GM23338 (cell line): ENCODE results near the gene BCAS3. TPM values are rescaled to one million over a fixed set of nuclear protein-coding genes. Genes with fewer than 3 reads are reported as not detected.

Source experiments
- ATAC-seq: fragments of 200-7000 bp; cut with Tn5 transposase; 3 replicates; pipeline ENCODE4 v1.9.1; 2020
- DNase-seq: peaks from one replicate; pipeline ENCODE4 v3.0.0-alpha.2; 2015; ENCODE audit warnings: low spot score
- H2AFZ ChIP-seq: fragments of 200-600 bp; sonication (generic); 2 replicates; pipeline ENCODE4 v1.8.0; 2016; ENCODE audit warnings: antibody characterized with exemption, mild to moderate bottlenecking, moderate library complexity
- H3F3A ChIP-seq: fragments of 200-600 bp; sonication (generic); replicated peaks from 2 replicates; pipeline ENCODE4 v1.8.0; 2017; ENCODE audit warnings: antibody characterized with exemption, mixed run types, low read depth
- H3K27ac ChIP-seq: fragments of 200-600 bp; sonication (generic); 2 replicates; pipeline ENCODE4 v1.6.1; 2016; ENCODE audit warnings: low read depth
- H3K27me3 ChIP-seq: fragments of 200-600 bp; sonication (generic); 2 replicates; pipeline ENCODE4 v1.8.0; 2016; ENCODE audit warnings: mild to moderate bottlenecking, mixed run types, moderate library complexity; ENCODE audit not compliant: insufficient read depth
- H3K36me3 ChIP-seq: fragments of 200-600 bp; sonication (generic); 2 replicates; pipeline ENCODE4 v1.8.0; 2016; ENCODE audit warnings: mild to moderate bottlenecking; ENCODE audit not compliant: insufficient read depth
- H3K4me1 ChIP-seq: fragments of 200-600 bp; sonication (generic); 2 replicates; pipeline ENCODE4 v1.8.0; 2016; ENCODE audit warnings: mild to moderate bottlenecking, moderate library complexity; ENCODE audit not compliant: insufficient read depth
- H3K4me2 ChIP-seq: fragments of 200-600 bp; sonication (generic); 2 replicates; pipeline ENCODE4 v1.7.1; 2017; ENCODE audit warnings: mixed run types
- H3K4me3 ChIP-seq: fragments of 200-600 bp; sonication (generic); 2 replicates; pipeline ENCODE4 v1.6.1; 2016; ENCODE audit warnings: mixed run types
- H3K79me2 ChIP-seq: fragments of 200-600 bp; sonication (generic); replicated peaks from 2 replicates; pipeline ENCODE4 v1.8.0; 2017; ENCODE audit warnings: mild to moderate bottlenecking; ENCODE audit not compliant: insufficient read depth
- H3K9me2 ChIP-seq: fragments of 200-600 bp; sonication (generic); 2 replicates; pipeline ENCODE4 v1.8.0; 2017; ENCODE audit not compliant: insufficient read depth
- H4K20me1 ChIP-seq: fragments of 200-600 bp; sonication (generic); replicated peaks from 2 replicates; pipeline ENCODE4 v1.8.0; 2017; ENCODE audit warnings: mild to moderate bottlenecking; ENCODE audit not compliant: insufficient read depth
- H3K27ac Mint-ChIP-seq: 2 replicates; pipeline ENCODE4 v1.8.0; 2020; ENCODE audit warnings: inconsistent platforms, mild to moderate bottlenecking, moderate library complexity, mixed read lengths
- H3K27me3 Mint-ChIP-seq: 3 replicates; pipeline ENCODE4 v1.8.0; 2022; ENCODE audit warnings: low read depth, mild to moderate bottlenecking, moderate library complexity, mixed read lengths, inconsistent platforms; ENCODE audit not compliant: insufficient read depth, poor library complexity
- H3K36me3 Mint-ChIP-seq: 3 replicates; pipeline ENCODE4 v1.8.0; 2021; ENCODE audit warnings: low read depth, mild to moderate bottlenecking, inconsistent platforms, moderate library complexity, mixed read lengths
- H3K4me1 Mint-ChIP-seq: 3 replicates; pipeline ENCODE4 v1.8.0; 2020; ENCODE audit warnings: mild to moderate bottlenecking, inconsistent platforms, mixed read lengths
- H3K4me3 Mint-ChIP-seq: 3 replicates; pipeline ENCODE4 v1.8.0; 2021; ENCODE audit warnings: moderate library complexity, mild to moderate bottlenecking, inconsistent platforms, mixed read lengths
- H3K9me3 Mint-ChIP-seq: 3 replicates; pipeline ENCODE4 v1.8.0; 2020; ENCODE audit warnings: moderate library complexity, mild to moderate bottlenecking, inconsistent platforms, mixed read lengths
- EZH2 ChIP-seq: fragments of 200-600 bp; sonication (generic); IDR thresholded peaks from one replicate; pipeline ENCODE4 v1.8.0; 2017; ENCODE audit warnings: antibody characterized with exemption, mild to moderate bottlenecking, low read depth; ENCODE audit not compliant: unreplicated experiment
- EZH2phosphoT487 ChIP-seq: fragments of 200-600 bp; sonication (generic); IDR thresholded peaks from one replicate; pipeline ENCODE4 v1.8.1; 2018; ENCODE audit warnings: antibody characterized with exemption; ENCODE audit not compliant: unreplicated experiment
- JUNB ChIP-seq: IDR thresholded peaks from one replicate; pipeline ENCODE4 v1.6.1; 2016; ENCODE audit warnings: antibody characterized with exemption; ENCODE audit not compliant: unreplicated experiment
- NANOG ChIP-seq: IDR thresholded peaks from 2 replicates; pipeline ENCODE4 v1.6.1; 2016; ENCODE audit warnings: antibody characterized with exemption, borderline replicate concordance
- ZNF114 ChIP-seq: fragments of 250-450 bp; sonication (Bioruptor Pico); IDR thresholded peaks from 2 replicates; pipeline ENCODE4 v1.5.0; 2020; ENCODE audit warnings: mild to moderate bottlenecking, moderate library complexity
- ZNF331 ChIP-seq: fragments of 250-450 bp; sonication (Bioruptor Pico); IDR thresholded peaks from 2 replicates; pipeline ENCODE4 v1.5.0; 2020; ENCODE audit warnings: low read depth, mild to moderate bottlenecking, moderate library complexity
- polyA plus RNA-seq: library from polyadenylated mRNA; unstranded; fragments of >200 nt; fragmentation: Nextera tagmentation; extraction: Ambion mirVana; gene quantifications from 2 replicates; pipeline ENCODE4 v1.2.1, GENCODE V29; 2016
- total RNA-seq: library from RNA; depleted of rRNA; stranded (reverse); fragments of >200 nt; shearing (Covaris generic); gene quantifications from 2 replicates; pipeline ENCODE4 v1.2.3, GENCODE V29; 2014
- TF ChIP-seq, protein P1 (sequence below), 2 experiments: fragments of 200-600 bp in 1 of 2; sonication (generic) in 1 of 2; conservative IDR thresholded peaks; 2 replicates each; pipeline versions ENCODE4 v1.5.1 to v1.6.1; 2016 to 2017; ENCODE audit warnings: antibody characterized with exemption in 2 of 2, low read depth in 2 of 2, mild to moderate bottlenecking in 2 of 2, moderate library complexity in 1 of 2
- TF ChIP-seq, protein P2 (sequence below): IDR thresholded peaks from 2 replicates; pipeline ENCODE4 v1.6.1; 2016; ENCODE audit warnings: antibody characterized with exemption
- TF ChIP-seq, protein P3 (sequence below): fragments of 250-450 bp; sonication (Bioruptor Pico); IDR thresholded peaks from 2 replicates; pipeline ENCODE4 v1.5.0; 2020; ENCODE audit warnings: mild to moderate bottlenecking, moderate library complexity

BCAS3 gene
- total and polyA plus RNA-seq, 2 experiments from 2014 or later: 8.2 to 28.0 TPM

DNA sequence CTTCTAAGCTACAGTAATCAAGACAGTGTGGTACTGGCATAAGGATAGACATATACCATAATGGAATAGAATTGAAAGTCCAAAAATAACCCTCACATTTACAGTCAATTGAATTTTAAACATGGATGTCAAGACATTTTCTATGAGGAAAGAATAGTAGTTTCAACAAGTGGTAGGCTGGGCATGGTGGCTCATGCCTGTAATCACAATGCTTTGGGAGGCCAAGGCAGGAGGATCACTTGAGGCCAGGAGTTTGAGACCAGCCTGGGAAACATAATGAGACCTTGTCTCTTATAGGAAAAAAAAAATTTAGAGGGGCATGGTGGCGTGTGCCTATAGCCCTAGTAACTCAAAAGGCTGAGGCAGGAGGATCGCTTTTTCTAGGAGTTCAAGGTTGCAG, 599.2 kb downstream of the BCAS3 start (continued):
- TF ChIP-seq, protein P1, sequence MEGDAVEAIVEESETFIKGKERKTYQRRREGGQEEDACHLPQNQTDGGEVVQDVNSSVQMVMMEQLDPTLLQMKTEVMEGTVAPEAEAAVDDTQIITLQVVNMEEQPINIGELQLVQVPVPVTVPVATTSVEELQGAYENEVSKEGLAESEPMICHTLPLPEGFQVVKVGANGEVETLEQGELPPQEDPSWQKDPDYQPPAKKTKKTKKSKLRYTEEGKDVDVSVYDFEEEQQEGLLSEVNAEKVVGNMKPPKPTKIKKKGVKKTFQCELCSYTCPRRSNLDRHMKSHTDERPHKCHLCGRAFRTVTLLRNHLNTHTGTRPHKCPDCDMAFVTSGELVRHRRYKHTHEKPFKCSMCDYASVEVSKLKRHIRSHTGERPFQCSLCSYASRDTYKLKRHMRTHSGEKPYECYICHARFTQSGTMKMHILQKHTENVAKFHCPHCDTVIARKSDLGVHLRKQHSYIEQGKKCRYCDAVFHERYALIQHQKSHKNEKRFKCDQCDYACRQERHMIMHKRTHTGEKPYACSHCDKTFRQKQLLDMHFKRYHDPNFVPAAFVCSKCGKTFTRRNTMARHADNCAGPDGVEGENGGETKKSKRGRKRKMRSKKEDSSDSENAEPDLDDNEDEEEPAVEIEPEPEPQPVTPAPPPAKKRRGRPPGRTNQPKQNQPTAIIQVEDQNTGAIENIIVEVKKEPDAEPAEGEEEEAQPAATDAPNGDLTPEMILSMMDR (conservative IDR thresholded peaks at IDR 0.05; ENCODE audit: low read depth in 2 of 2): no peak
- TF ChIP-seq NANOG (no peak), ZNF114 (CRISPR knock-in tag) (no peak)

DNA sequence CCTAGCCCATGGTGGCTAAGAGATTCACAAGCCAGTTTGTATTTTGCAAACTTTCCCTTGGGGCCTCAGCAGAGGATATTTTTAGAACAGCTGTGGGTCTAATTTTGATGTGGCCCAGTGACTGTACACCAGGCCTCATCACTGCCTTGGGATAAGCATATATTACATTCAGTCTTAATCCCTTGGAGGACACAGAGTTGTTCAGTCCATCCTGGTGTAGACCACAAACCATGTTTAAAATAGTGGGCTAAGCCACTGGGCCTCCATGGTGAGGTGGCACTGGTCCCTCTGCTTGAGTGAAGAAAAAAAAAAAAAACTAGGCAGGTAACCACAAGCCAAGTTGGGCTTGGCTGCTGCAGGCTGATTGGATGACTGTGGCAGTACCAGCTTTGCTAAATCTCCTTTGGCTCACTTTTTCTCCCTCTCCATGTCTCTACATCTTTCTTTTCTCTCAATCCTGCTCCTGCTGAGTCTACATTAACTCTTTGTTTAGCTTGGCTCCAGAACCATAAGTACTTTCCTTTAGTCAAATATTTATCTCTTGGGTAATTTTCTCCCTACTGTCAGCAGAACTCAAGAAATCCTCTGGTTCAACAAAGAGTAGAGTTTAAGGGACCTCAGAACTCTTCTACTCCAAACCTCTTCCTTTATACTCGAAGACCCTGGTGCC, 602.0 kb downstream of the BCAS3 start:
- Histone ChIP-seq H3K4me3 (no peak overlapping the region), H3K27me3 (no peaks in the 10 kb centered on the region), H3K36me3 (no peaks in the 10 kb centered on the region), H3K4me2 (no peak overlapping the region), H3K4me1 (peaks cover under 1% of the 10 kb centered on the region; the same call in 1 of the 2 replicates), H4K20me1 (no peaks in the 10 kb centered on the region), H3F3A (no peaks in the 10 kb centered on the region), H3K27ac (no peak overlapping the region), H3K79me2 (no peaks in the 10 kb centered on the region), H3K9me2 (peaks cover 8% of the 10 kb centered on the region), H2AFZ (no peak overlapping the region)
- no peak for DNase-seq
- Mint-ChIP-seq H3K9me3 (peaks cover 4% of the 10 kb centered on the region; the same call in 2 of the 3 replicates), H3K27ac (no peak overlapping the region), H3K27me3 (peaks cover 1% of the 10 kb centered on the region), H3K4me3 (no peak overlapping the region), H3K36me3 (peaks cover 6% of the 10 kb centered on the region; the same call in 2 of the 3 replicates), H3K4me1 (peaks cover 7% of the 10 kb centered on the region; the same call in 2 of the 3 replicates)
- no peak for ATAC-seq
- no peak for TF ChIP-seq EZH2phosphoT487
- TF ChIP-seq, protein P2, sequence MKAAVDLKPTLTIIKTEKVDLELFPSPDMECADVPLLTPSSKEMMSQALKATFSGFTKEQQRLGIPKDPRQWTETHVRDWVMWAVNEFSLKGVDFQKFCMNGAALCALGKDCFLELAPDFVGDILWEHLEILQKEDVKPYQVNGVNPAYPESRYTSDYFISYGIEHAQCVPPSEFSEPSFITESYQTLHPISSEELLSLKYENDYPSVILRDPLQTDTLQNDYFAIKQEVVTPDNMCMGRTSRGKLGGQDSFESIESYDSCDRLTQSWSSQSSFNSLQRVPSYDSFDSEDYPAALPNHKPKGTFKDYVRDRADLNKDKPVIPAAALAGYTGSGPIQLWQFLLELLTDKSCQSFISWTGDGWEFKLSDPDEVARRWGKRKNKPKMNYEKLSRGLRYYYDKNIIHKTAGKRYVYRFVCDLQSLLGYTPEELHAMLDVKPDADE: no peak

DNA sequence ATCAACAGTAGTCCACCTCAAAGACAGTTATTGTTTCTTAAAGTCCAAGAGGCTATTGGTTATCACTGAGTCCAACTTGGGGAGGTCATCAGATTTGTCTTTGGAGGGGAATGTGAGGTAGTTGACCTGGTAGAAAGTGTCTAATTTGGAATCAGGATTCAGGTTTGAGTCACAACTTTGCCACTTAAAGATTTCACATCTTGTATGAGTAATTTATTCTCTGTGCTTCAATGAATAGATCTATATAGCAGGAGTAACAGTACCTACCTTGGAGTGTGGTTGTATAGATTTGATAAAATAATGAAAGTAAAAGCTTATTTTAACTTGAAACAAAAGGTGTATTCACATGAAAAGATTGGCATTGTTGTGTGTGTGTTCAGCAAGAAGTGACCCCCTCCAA, 602.7 kb downstream of the BCAS3 start:
- H3K4me2 ChIP-seq: no peak overlapping the region
- H3K4me1 Mint-ChIP-seq: peaks cover 15% of the 10 kb centered on the region
- peaks cover 6% of the 10 kb centered on the region; the same call in 2 of the 3 replicates for H3K36me3 Mint-ChIP-seq
- no peaks in the 10 kb centered on the region for H4K20me1 ChIP-seq
- H3F3A ChIP-seq: no peaks in the 10 kb centered on the region
- H3K27ac Mint-ChIP-seq: no peak overlapping the region
- DNase-seq (no peak), ATAC-seq (no peak)
- no peak overlapping the region for H2AFZ ChIP-seq
- no peak overlapping the region for H3K4me3 Mint-ChIP-seq
- H3K79me2 ChIP-seq: no peaks in the 10 kb centered on the region
- no peaks in the 10 kb centered on the region for H3K27me3 ChIP-seq
- peaks cover 1% of the 10 kb centered on the region for H3K27me3 Mint-ChIP-seq
- H3K36me3 ChIP-seq: no peaks in the 10 kb centered on the region
- peaks cover 8% of the 10 kb centered on the region for H3K9me2 ChIP-seq
- peaks cover 9% of the 10 kb centered on the region; the same call in 2 of the 3 replicates for H3K9me3 Mint-ChIP-seq
- no peak overlapping the region for H3K4me3 ChIP-seq
- H3K4me1 ChIP-seq: peaks cover 8% of the 10 kb centered on the region
- no peak overlapping the region for H3K27ac ChIP-seq
- TF ChIP-seq EZH2 (no peak), ZNF331 (CRISPR knock-in tag) (no peak), JUNB (no peak)
- TF ChIP-seq, protein P2: no peak
- TF ChIP-seq, protein P3, sequence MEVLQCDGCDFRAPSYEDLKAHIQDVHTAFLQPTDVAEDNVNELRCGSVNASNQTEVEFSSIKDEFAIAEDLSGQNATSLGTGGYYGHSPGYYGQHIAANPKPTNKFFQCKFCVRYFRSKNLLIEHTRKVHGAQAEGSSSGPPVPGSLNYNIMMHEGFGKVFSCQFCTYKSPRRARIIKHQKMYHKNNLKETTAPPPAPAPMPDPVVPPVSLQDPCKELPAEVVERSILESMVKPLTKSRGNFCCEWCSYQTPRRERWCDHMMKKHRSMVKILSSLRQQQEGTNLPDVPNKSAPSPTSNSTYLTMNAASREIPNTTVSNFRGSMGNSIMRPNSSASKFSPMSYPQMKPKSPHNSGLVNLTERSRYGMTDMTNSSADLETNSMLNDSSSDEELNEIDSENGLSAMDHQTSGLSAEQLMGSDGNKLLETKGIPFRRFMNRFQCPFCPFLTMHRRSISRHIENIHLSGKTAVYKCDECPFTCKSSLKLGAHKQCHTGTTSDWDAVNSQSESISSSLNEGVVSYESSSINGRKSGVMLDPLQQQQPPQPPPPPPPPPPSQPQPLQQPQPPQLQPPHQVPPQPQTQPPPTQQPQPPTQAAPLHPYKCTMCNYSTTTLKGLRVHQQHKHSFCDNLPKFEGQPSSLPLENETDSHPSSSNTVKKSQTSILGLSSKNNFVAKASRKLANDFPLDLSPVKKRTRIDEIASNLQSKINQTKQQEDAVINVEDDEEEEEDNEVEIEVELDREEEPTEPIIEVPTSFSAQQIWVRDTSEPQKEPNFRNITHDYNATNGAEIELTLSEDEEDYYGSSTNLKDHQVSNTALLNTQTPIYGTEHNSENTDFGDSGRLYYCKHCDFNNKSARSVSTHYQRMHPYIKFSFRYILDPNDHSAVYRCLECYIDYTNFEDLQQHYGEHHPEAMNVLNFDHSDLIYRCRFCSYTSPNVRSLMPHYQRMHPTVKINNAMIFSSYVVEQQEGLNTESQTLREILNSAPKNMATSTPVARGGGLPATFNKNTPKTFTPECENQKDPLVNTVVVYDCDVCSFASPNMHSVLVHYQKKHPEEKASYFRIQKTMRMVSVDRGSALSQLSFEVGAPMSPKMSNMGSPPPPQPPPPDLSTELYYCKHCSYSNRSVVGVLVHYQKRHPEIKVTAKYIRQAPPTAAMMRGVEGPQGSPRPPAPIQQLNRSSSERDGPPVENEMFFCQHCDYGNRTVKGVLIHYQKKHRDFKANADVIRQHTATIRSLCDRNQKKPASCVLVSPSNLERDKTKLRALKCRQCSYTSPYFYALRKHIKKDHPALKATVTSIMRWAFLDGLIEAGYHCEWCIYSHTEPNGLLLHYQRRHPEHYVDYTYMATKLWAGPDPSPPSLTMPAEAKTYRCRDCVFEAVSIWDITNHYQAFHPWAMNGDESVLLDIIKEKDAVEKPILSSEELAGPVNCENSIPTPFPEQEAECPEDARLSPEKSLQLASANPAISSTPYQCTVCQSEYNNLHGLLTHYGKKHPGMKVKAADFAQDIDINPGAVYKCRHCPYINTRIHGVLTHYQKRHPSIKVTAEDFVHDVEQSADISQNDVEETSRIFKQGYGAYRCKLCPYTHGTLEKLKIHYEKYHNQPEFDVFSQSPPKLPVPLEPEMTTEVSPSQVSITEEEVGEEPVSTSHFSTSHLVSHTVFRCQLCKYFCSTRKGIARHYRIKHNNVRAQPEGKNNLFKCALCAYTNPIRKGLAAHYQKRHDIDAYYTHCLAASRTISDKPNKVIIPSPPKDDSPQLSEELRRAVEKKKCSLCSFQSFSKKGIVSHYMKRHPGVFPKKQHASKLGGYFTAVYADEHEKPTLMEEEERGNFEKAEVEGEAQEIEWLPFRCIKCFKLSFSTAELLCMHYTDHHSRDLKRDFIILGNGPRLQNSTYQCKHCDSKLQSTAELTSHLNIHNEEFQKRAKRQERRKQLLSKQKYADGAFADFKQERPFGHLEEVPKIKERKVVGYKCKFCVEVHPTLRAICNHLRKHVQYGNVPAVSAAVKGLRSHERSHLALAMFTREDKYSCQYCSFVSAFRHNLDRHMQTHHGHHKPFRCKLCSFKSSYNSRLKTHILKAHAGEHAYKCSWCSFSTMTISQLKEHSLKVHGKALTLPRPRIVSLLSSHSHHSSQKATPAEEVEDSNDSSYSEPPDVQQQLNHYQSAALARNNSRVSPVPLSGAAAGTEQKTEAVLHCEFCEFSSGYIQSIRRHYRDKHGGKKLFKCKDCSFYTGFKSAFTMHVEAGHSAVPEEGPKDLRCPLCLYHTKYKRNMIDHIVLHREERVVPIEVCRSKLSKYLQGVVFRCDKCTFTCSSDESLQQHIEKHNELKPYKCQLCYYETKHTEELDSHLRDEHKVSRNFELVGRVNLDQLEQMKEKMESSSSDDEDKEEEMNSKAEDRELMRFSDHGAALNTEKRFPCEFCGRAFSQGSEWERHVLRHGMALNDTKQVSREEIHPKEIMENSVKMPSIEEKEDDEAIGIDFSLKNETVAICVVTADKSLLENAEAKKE (CRISPR knock-in tag): no peak
